Fibroblast of the conjunctiva (primary cell): ENCODE results near the gene C6orf15.

Source experiments
- DNase-seq: peaks from one replicate; pipeline ENCODE4 v3.0.0-alpha.2; 2010; ENCODE audit warnings: low read depth

C6orf15 gene

GRCh38 chr6:31107052-31107451 lies 5.3 kb downstream of the C6orf15 start:
- no peak for DNase-seq

- no peak for DNase-seq
Measured at GRCh38 chr6:31103136-31103535, 9.2 kb downstream of the C6orf15 start.

GRCh38 chr6:31098449-31098938 lies 13.9 kb downstream of the C6orf15 start:
- no peak for DNase-seq

- DNase-seq: no peak
Measured at GRCh38 chr6:31096656-31097055, 15.7 kb downstream of the C6orf15 start.

- no peak for DNase-seq
Measured at GRCh38 chr6:31096215-31096614, 16.2 kb downstream of the C6orf15 start.

GRCh38 chr6:31094389-31094881 lies 17.9 kb downstream of the C6orf15 start:
- no peak for DNase-seq

GRCh38 chr6:31092769-31093505 lies 19.4 kb downstream of the C6orf15 start:
- no peak for DNase-seq

GRCh38 chr6:31092238-31092637 lies 20.1 kb downstream of the C6orf15 start:
- no peak for DNase-seq

GRCh38 chr6:31091680-31092079 lies 20.7 kb downstream of the C6orf15 start:
- DNase-seq: no peak

GRCh38 chr6:31090973-31091364 lies 21.4 kb downstream of the C6orf15 start:
- no peak for DNase-seq

GRCh38 chr6:31090275-31090972 lies 22.0 kb downstream of the C6orf15 start:
- DNase-seq: no peak

- peak; percentile 66 for DNase-seq
Measured at GRCh38 chr6:31087494-31088089, 24.8 kb downstream of the C6orf15 start.

- no peak for DNase-seq
Measured at GRCh38 chr6:31086788-31087440, 25.5 kb downstream of the C6orf15 start.

GRCh38 chr6:31083742-31084354 lies 28.5 kb downstream of the C6orf15 start:
- peak; percentile 53 for DNase-seq

- DNase-seq: no peak
Measured at GRCh38 chr6:31081872-31082271, 30.5 kb downstream of the C6orf15 start.

- DNase-seq: peak; percentile 50
Measured at GRCh38 chr6:31079656-31080261, 32.6 kb downstream of the C6orf15 start.

GRCh38 chr6:31076611-31077010 lies 35.8 kb downstream of the C6orf15 start:
- DNase-seq: no peak

- no peak for DNase-seq
Measured at GRCh38 chr6:31075528-31075927, 36.8 kb downstream of the C6orf15 start.

- no peak for DNase-seq
Measured at GRCh38 chr6:31074401-31074800, 38.0 kb downstream of the C6orf15 start.

- DNase-seq: peak; percentile 67
Measured at GRCh38 chr6:31070711-31071197, 41.6 kb downstream of the C6orf15 start.

GRCh38 chr6:31068669-31069340 lies 43.6 kb downstream of the C6orf15 start:
- DNase-seq: peak; percentile 64
